ENCODE results near the gene LDLRAD3.
A peak's percentile ranks its signal among the peaks of the same experiment; 100 is the strongest.
"Not testable (repeated sequence)": the region's sequence is repeated elsewhere in the genome, so short reads cannot be mapped to it uniquely, and the experiment has no call there.

Gene LDLRAD3

GRCh38 chr11:35943713-35944502, at the start of gene LDLRAD3:
Gene LDLRAD3, plus strand, starts transcription at chr11:35944062. Its CDS starts 37 bp downstream, at chr11:35944099.
- peak; percentile 51 to 73 for DNase-seq

- no peak for DNase-seq
These were observed 46.8 kb upstream of the LDLRAD3 start for GRCh38 chr11:35897019-35897418.

- no peak for DNase-seq
These were observed 40.9 kb upstream of the LDLRAD3 start for GRCh38 chr11:35902961-35903360.

GRCh38 chr11:35905646-35906276, 38.1 kb upstream of the LDLRAD3 start:
- DNase-seq: no peak

GRCh38 chr11:35906277-35906661, 37.6 kb upstream of the LDLRAD3 start:
- DNase-seq: no peak

GRCh38 chr11:35906681-35907080, 37.2 kb upstream of the LDLRAD3 start:
- no peak for DNase-seq

- no peak for DNase-seq
These were observed 36.0 kb upstream of the LDLRAD3 start for GRCh38 chr11:35907648-35908431.

GRCh38 chr11:35908432-35908771, 35.5 kb upstream of the LDLRAD3 start:
- not testable (repeated sequence) for DNase-seq

GRCh38 chr11:35909511-35910265, 34.2 kb upstream of the LDLRAD3 start:
- no peak for DNase-seq

GRCh38 chr11:35911013-35911412, 32.8 kb upstream of the LDLRAD3 start:
- no peak for DNase-seq

GRCh38 chr11:35911616-35912165, 32.2 kb upstream of the LDLRAD3 start:
- DNase-seq: no peak

- not testable (repeated sequence) for DNase-seq
These were observed 31.4 kb upstream of the LDLRAD3 start for GRCh38 chr11:35912436-35912835.

GRCh38 chr11:35912883-35913624, 30.8 kb upstream of the LDLRAD3 start:
- DNase-seq: no peak

GRCh38 chr11:35914816-35915215, 29.0 kb upstream of the LDLRAD3 start:
- DNase-seq: no peak

- no peak for DNase-seq
These were observed 27.6 kb upstream of the LDLRAD3 start for GRCh38 chr11:35916270-35916669.

GRCh38 chr11:35917676-35918075, 26.2 kb upstream of the LDLRAD3 start:
- no peak for DNase-seq

- DNase-seq: no peak
These were observed 25.1 kb upstream of the LDLRAD3 start for GRCh38 chr11:35918716-35919115.

- DNase-seq: peak; percentile 30 to 33
These were observed 24.6 kb upstream of the LDLRAD3 start for GRCh38 chr11:35919244-35919643.

GRCh38 chr11:35923452-35923851, 20.4 kb upstream of the LDLRAD3 start:
- no peak for DNase-seq

- no peak for DNase-seq
These were observed 19.1 kb upstream of the LDLRAD3 start for GRCh38 chr11:35924811-35925210.

GRCh38 chr11:35927104-35927503, 16.8 kb upstream of the LDLRAD3 start:
- no peak for DNase-seq

GRCh38 chr11:35927682-35928081, 16.2 kb upstream of the LDLRAD3 start:
- DNase-seq: no peak

Data from SHP77 (cell line).